IMR-90 (cell line): Measurements from ENCODE around the gene ZFP36L1. TPM values are rescaled to one million over a fixed set of nuclear protein-coding genes. Genes with fewer than 3 reads are reported as not detected.

Experiments
- ATAC-seq: fragments of 200-7000 bp; cut with Tn5 transposase; 2 replicates; pipeline ENCODE4 v1.9.1; 2020; ENCODE audit warnings: low read depth, mild to moderate bottlenecking, moderate library complexity
- BruUV-seq: library from RNA; stranded (reverse); fragments of 400-500 nt; replicated peaks from 2 replicates; lab custom pipeline; 2021; lab: Mats Ljungman, UMichigan
- CTCF ChIA-PET: fragments of 300-600 bp; formaldehyde crosslinking; extraction: SDS; loops from one replicate; lab custom pipeline; 2021; ENCODE audit warnings: antibody characterized with exemption; lab: Yijun Ruan, JAX
- POLR2A ChIA-PET: fragments of 300-600 bp; sonication (Branson Sonifier 250); formaldehyde crosslinking; loops from one replicate; lab custom pipeline; 2022; ENCODE audit warnings: antibody characterized with exemption; ENCODE audit not compliant: unreplicated experiment; lab: Charles Lee
- DNase-seq: peaks from one replicate; pipeline ENCODE4 v3.0.0; 2013
- H2AFZ ChIP-seq: replicated peaks from 2 replicates; pipeline ENCODE3; 2013; ENCODE audit warnings: low read length, mild to moderate bottlenecking; ENCODE audit not compliant: poor library complexity
- H2AK5ac ChIP-seq: 2 replicates; pipeline ENCODE4 v1.6.1; 2013; ENCODE audit warnings: low read depth, low read length, inconsistent platforms
- H2AK9ac ChIP-seq: replicated peaks from 2 replicates; pipeline ENCODE3; 2013; ENCODE audit warnings: mild to moderate bottlenecking, low read depth, low read length, moderate library complexity; ENCODE audit not compliant: poor library complexity
- H2BK120ac ChIP-seq: 2 replicates; pipeline ENCODE4 v1.6.1; 2013; ENCODE audit warnings: low read depth, low read length, inconsistent platforms
- H2BK15ac ChIP-seq: 3 replicates; pipeline ENCODE4 v1.6.1; 2013; ENCODE audit warnings: low read depth, low read length, inconsistent platforms
- H2BK20ac ChIP-seq: 2 replicates; pipeline ENCODE4 v1.6.1; 2013; ENCODE audit warnings: low read depth, mild to moderate bottlenecking, inconsistent platforms, low read length, moderate library complexity
- H2BK5ac ChIP-seq: 2 replicates; pipeline ENCODE4 v1.6.1; 2013; ENCODE audit warnings: mild to moderate bottlenecking, low read depth, low read length, inconsistent platforms; ENCODE audit not compliant: poor library complexity, severe bottlenecking
- H3K14ac ChIP-seq: replicated peaks from 2 replicates; pipeline ENCODE4 v1.6.1; 2013; ENCODE audit warnings: low read depth, low read length, inconsistent platforms
- H3K18ac ChIP-seq: 2 replicates; pipeline ENCODE4 v1.6.1; 2013; ENCODE audit warnings: low read depth, low read length, control low read depth
- H3K23ac ChIP-seq: 2 replicates; pipeline ENCODE4 v1.6.1; 2013; ENCODE audit warnings: low read depth, low read length, inconsistent platforms
- H3K27ac ChIP-seq: 2 replicates; pipeline ENCODE4 v1.5.1; 2013; ENCODE audit warnings: mild to moderate bottlenecking, control low read depth, low read length; ENCODE audit not compliant: insufficient read depth
- H3K27me3 ChIP-seq: 2 replicates; pipeline ENCODE4 v1.6.1; 2013; ENCODE audit warnings: low read length; ENCODE audit not compliant: control insufficient read depth, insufficient read depth
- H3K36me3 ChIP-seq: 2 replicates; pipeline ENCODE4 v1.6.1; 2013; ENCODE audit warnings: low read length, mixed read lengths; ENCODE audit not compliant: control insufficient read depth, insufficient read depth
- H3K4ac ChIP-seq: 2 replicates; pipeline ENCODE4 v1.6.1; 2013; ENCODE audit warnings: low read depth, low read length, inconsistent platforms
- H3K4me1 ChIP-seq: 2 replicates; pipeline ENCODE4 v1.6.1; 2013; ENCODE audit warnings: low read length, mixed read lengths; ENCODE audit not compliant: control insufficient read depth, insufficient read depth
- H3K4me2 ChIP-seq: 2 replicates; pipeline ENCODE4 v1.6.1; 2013; ENCODE audit warnings: low read depth, mild to moderate bottlenecking, control low read depth, low read length, moderate library complexity
- H3K4me3 ChIP-seq: 2 replicates; pipeline ENCODE4 v1.5.1; 2013; ENCODE audit warnings: low read depth, mild to moderate bottlenecking, control low read depth, low read length, moderate library complexity; ENCODE audit not compliant: insufficient read depth
- H3K56ac ChIP-seq: 2 replicates; pipeline ENCODE4 v1.6.1; 2013; ENCODE audit warnings: low read length, inconsistent platforms; ENCODE audit not compliant: insufficient read depth; ENCODE audit errors: extremely low read depth
- H3K79me1 ChIP-seq, 2 experiments: 2 replicates each; pipeline ENCODE4 v1.6.1; 2013; ENCODE audit warnings: low read length in 2 of 2, inconsistent platforms in 1 of 2, low read depth in 1 of 2
- H3K9ac ChIP-seq: 2 replicates; pipeline ENCODE4 v1.6.1; 2013; ENCODE audit warnings: low read depth, low read length, control low read depth
- H3K9me1 ChIP-seq: 2 replicates; pipeline ENCODE4 v1.6.1; 2013; ENCODE audit warnings: low read length, inconsistent platforms; ENCODE audit not compliant: insufficient read depth
- H3K9me3 ChIP-seq: 2 replicates; pipeline ENCODE4 v1.6.1; 2013; ENCODE audit warnings: low read length; ENCODE audit not compliant: control insufficient read depth, insufficient read depth
- H4K20me1 ChIP-seq: 2 replicates; pipeline ENCODE4 v1.6.1; 2013; ENCODE audit warnings: low read length, inconsistent platforms; ENCODE audit not compliant: insufficient read depth
- H4K5ac ChIP-seq: 2 replicates; pipeline ENCODE4 v1.6.1; 2013; ENCODE audit warnings: mild to moderate bottlenecking, low read depth, low read length, control low read depth
- H4K8ac ChIP-seq, 2 experiments: 2 replicates each; pipeline ENCODE4 v1.6.1; 2013; ENCODE audit warnings: low read depth in 2 of 2, low read length in 2 of 2, control low read depth in 1 of 2, inconsistent platforms in 1 of 2
- H4K91ac ChIP-seq: 2 replicates; pipeline ENCODE4 v1.6.1; 2013; ENCODE audit warnings: low read depth, low read length, inconsistent platforms; ENCODE audit not compliant: insufficient read depth
- CEBPB ChIP-seq: IDR thresholded peaks from 2 replicates; pipeline ENCODE4 v1.6.1; 2012; ENCODE audit warnings: low read depth, low read length, improper control_type of control experiment
- CHD1 ChIP-seq: IDR thresholded peaks from 2 replicates; pipeline ENCODE4 v1.6.1; 2012; ENCODE audit warnings: low read depth, low read length, improper control_type of control experiment
- ELK1 ChIP-seq: fragments of 150-350 bp; IDR thresholded peaks from 2 replicates; pipeline ENCODE4 v1.6.1; 2016; ENCODE audit warnings: low read depth, mild to moderate bottlenecking, low read length, moderate library complexity, borderline replicate concordance
- FOS ChIP-seq: fragments of 150-350 bp; IDR thresholded peaks from 2 replicates; pipeline ENCODE4 v1.6.1; 2016; ENCODE audit warnings: low read depth, low read length
- MAFK ChIP-seq: IDR thresholded peaks from 2 replicates; pipeline ENCODE4 v1.6.1; 2012; ENCODE audit warnings: low read depth, low read length, improper control_type of control experiment
- MAZ ChIP-seq: IDR thresholded peaks from 2 replicates; pipeline ENCODE4 v1.6.1; 2012; ENCODE audit warnings: low read depth, mild to moderate bottlenecking, low read length, improper control_type of control experiment, moderate library complexity, borderline replicate concordance
- MXI1 ChIP-seq: IDR thresholded peaks from 2 replicates; pipeline ENCODE4 v1.6.1; 2012; ENCODE audit warnings: low read depth, mild to moderate bottlenecking, low read length, moderate library complexity, borderline replicate concordance
- NFE2L2 ChIP-seq: fragments of 150-350 bp; IDR thresholded peaks from 2 replicates; pipeline ENCODE4 v1.6.1; 2016; ENCODE audit warnings: low read depth, mild to moderate bottlenecking, low read length
- POLR2A ChIP-seq: IDR thresholded peaks from 2 replicates; pipeline ENCODE4 v1.6.1; 2012; ENCODE audit warnings: mild to moderate bottlenecking, low read depth, low read length
- RFX5 ChIP-seq: IDR thresholded peaks from 2 replicates; pipeline ENCODE4 v1.8.0; 2012; ENCODE audit warnings: low read depth, mild to moderate bottlenecking, low read length, moderate library complexity
- USF2 ChIP-seq: fragments of 150-350 bp; IDR thresholded peaks from 2 replicates; pipeline ENCODE4 v1.6.1; 2017; ENCODE audit warnings: mild to moderate bottlenecking, antibody characterized with exemption, low read length, low read depth
- WGBS, 2 experiments: methylation state at CpG; one replicate each; pipeline versions ENCODE4 v1.1.5 to v1.1.7; 2013; ENCODE audit warnings: missing lambda C conversion rate in 2 of 2; ENCODE audit not compliant: insufficient read length in 1 of 2; ENCODE audit errors: extremely low coverage in 2 of 2; 5-methylcytosine and 5-hydroxymethylcytosine counted together
- dilution Hi-C: fragments of 300-500 bp; cut with HindIII; formaldehyde crosslinking; loops from one replicate; pipeline ENCODE4 v1.14.3; 2018; ENCODE audit warnings: low sequenced_read_pairs; ENCODE audit not compliant: unreplicated experiment
- in situ Hi-C: fragments of 300-500 bp; cut with MboI; formaldehyde crosslinking; loops from 3 replicates; pipeline ENCODE4 v1.14.3; 2019; ENCODE audit warnings: low sequenced_read_pairs, inconsistent platforms, mixed read lengths
- intact Hi-C: fragments of 100-400 bp; cut with micrococcal nuclease; formaldehyde crosslinking; loops from 2 replicates; pipeline ENCODE4 v1.10.0; 2022
- polyA plus RNA-seq, 3 experiments: library from polyadenylated mRNA; depleted of rRNA; stranded (reverse); fragments of >200 nt; gene quantifications; 2 replicates each; pipeline ENCODE4 v1.2.3, GENCODE V29; 2012; ENCODE audit warnings: low replicate concordance in 1 of 3
- total RNA-seq: library from RNA; depleted of rRNA; stranded (reverse); fragments of >200 nt; gene quantifications from 2 replicates; pipeline ENCODE4 v1.2.3, GENCODE V29; 2012

Gene ZFP36L1
- total and polyA plus RNA-seq, 2 of the 4 experiments (the other 2 are of a cell fraction) = 6.5 to 140 TPM

- H4K91ac ChIP-seq = peak overlapping the region; percentile 96
- H3K56ac ChIP-seq = peak overlapping the region; percentile 92
- H3K79me1 ChIP-seq = peaks cover 4 to 17% of the 10 kb centered on the region in 2 experiments; a peak in 1 of 4 replicates
- dilution Hi-C loops (no loop called here), intact Hi-C loops (loop anchor here (5.0 to 10.0 kb wide), 3 partner anchors 330 to 650 kb away; no protein-coding TSS in a partner anchor), in situ Hi-C loops (no loop called here)
- H3K9me1 ChIP-seq = peaks cover 7% of the 10 kb centered on the region; the same call in 1 of the 2 replicates
- H2AK9ac ChIP-seq = peak overlapping the region; percentile 98
- H2BK120ac ChIP-seq = peak overlapping the region; percentile 96
- WGBS, 2 experiments = 0% methylated on average over 10 of the region's 36 CpGs; no CpG with 5 or more reads in 1 of the 2 experiments
- peak overlapping the region; percentile 74 for H2AK5ac ChIP-seq
- H3K9me3 ChIP-seq = no peaks in the 10 kb centered on the region
- peak overlapping the region; percentile 98 for H3K27ac ChIP-seq
- no peaks in the 10 kb centered on the region for H3K27me3 ChIP-seq
- POLR2A ChIA-PET = interaction anchor here (0.6 to 2.9 kb wide), 6 partner anchors 12 to 877 kb away, joined by 3 to 16 read pairs (median 4); no protein-coding TSS in a partner anchor
- peaks cover 14% of the 10 kb centered on the region for H3K4me1 ChIP-seq
- peak overlapping the region; percentile 93 for H3K14ac ChIP-seq
- H3K4me3 ChIP-seq = peak overlapping the region; percentile 72
- H3K36me3 ChIP-seq = peaks cover 16% of the 10 kb centered on the region
- peak overlapping the region; percentile 97 for H3K4ac ChIP-seq
- CTCF ChIA-PET = interaction anchor here (0.6 to 0.8 kb wide), 4 partner anchors 10 to 899 kb away, joined by 3 to 5 read pairs (median 4); no protein-coding TSS in a partner anchor
- H2BK15ac ChIP-seq = peak overlapping the region; percentile 57; the same call in 2 of the 3 replicates
- no TSS peak for BruUV-seq
- H2AFZ ChIP-seq = peak overlapping the region; percentile 94
- peak overlapping the region; percentile 78 for H2BK5ac ChIP-seq
- TF ChIP-seq CHD1 = no peak
- TF ChIP-seq ELK1 = no peak
- TF ChIP-seq POLR2A = peak; percentile 13
- no peak for TF ChIP-seq MAFK
- no peak for TF ChIP-seq USF2
- TF ChIP-seq CEBPB = peak; percentile 58; the same call in 1 of the 2 replicates
- TF ChIP-seq MXI1 = no peak
- TF ChIP-seq NFE2L2 = no peak
- TF ChIP-seq MAZ = peak; percentile 29; the same call in 1 of the 2 replicates
- no peak for TF ChIP-seq RFX5
- TF ChIP-seq FOS = no peak
- DNase-seq (peak; percentile 95), ATAC-seq (peak; percentile 17)
- H3K23ac ChIP-seq = peak overlapping the region; percentile 81
- H2BK20ac ChIP-seq = peak overlapping the region; percentile 71
- peak overlapping the region; percentile 82 to 97 for H4K8ac ChIP-seq
- H4K20me1 ChIP-seq = peaks cover 29% of the 10 kb centered on the region
- H3K18ac ChIP-seq = peak overlapping the region; percentile 63
- H3K9ac ChIP-seq = peak overlapping the region; percentile 91
- H4K5ac ChIP-seq = peak overlapping the region; percentile 50
- H3K4me2 ChIP-seq = peak overlapping the region; percentile 70
Observed at GRCh38 chr14:68794851-68795596, 2.2 kb upstream of the ZFP36L1 start.
